HG02759 (cell line): Measurements from ENCODE around the gene CYB5R4.

Source experiments
- ATAC-seq: cut with Tn5 transposase; IDR thresholded peaks from one replicate; pipeline ENCODE4 v1.9.1; 2021; ENCODE audit warnings: mild to moderate bottlenecking, moderate library complexity; ENCODE audit not compliant: unreplicated experiment

Gene CYB5R4

GRCh38 chr6:83859410-83860358, at the start of gene CYB5R4:
CYB5R4 (plus strand) TSS chr6:83859689; CDS start chr6:83859783, 94 bp downstream.
- peak; percentile 99 for ATAC-seq

DNA sequence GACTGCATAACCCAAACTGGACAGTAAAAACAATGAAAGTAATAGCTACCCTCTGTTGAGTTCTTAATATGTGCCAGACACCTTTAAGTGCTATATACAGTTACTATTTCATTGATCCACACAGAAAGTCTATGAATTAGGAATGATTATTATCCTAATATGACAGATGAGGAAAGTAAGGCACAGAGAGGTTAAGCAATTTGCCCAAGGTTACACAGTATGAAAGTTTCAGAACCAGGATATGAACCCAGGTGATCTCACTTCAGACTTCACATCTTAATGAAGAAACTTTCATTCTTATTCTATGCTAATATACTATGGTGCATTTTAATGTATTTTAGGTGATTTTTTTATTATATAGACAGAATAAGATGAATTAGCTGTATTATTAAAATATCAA, 46.9 kb upstream of the CYB5R4 start:
- ATAC-seq, result no peak

DNA sequence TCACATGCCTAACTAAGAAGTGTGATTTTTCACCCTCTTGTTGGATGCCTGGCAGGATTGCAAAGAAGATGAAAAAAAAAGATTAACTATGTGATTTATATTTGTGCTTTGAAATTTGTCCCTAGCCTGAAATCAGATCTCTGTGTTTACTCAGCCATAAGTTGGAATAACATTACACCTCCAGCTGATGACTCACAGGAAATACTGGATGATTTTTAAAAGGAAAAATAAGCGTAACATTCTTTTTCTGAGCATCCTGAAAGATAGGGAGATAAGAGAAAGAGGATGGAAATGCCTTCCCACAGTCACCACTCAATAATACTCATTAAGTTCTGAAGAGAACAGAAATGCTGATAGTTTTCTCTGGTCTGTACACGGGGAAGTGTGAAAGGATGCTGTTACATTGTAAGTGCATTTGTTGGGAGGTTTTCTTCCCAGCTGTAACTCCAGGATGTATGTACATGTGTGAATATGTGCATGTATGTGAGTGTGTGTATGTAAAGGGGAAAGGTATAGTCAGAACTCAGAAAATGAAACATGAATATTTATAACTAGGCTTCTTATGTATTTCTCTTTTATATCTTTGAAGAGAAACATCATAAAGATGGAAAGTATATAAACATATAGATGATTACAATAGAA, 43.7 kb upstream of the CYB5R4 start:
- no peak for ATAC-seq

DNA sequence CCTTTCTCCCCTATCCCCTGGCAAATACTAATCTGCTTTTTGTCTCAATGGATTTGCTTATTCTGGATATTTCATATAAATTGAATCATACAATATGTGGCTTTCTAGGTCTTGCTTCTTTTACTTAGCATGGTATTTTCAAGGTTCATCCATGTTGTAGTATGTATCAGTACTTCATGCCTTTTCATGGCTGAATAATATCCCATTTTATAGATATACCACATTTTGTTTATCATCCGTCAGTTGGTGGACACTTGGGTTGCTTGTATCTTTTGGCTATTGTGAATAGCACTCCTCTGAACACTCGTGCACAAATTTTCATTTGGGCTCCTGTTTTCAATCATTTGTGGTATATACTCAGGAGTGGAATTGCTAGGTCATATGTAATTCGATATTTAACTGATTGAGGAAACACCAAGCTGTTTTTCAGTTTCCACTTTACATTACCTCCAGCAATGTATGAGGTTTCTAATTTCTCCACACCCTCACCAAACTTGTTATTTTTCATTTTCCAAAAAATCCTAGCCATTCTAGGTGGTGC, 36.8 kb upstream of the CYB5R4 start:
- no peak for ATAC-seq

DNA sequence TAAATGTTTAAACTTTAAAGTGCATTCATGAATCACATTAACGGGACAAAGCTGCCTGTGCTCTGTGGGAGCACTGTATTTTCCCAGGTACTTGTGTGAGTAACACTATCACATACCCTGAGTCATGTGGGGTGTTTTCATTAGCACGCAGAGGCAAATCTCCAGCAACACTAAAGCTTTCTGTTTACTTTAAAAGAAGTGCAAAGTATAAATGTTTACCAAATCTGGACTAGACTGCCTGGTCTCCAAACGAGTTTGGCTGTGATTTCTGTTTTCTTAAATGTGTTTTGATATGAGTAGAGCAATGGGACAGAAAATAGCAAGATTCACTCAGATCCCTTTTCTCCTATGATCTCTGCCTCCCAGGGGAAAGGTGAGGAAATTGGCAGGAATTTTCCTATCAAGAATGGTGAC, 35.1 kb upstream of the CYB5R4 start:
- ATAC-seq, result no peak

DNA sequence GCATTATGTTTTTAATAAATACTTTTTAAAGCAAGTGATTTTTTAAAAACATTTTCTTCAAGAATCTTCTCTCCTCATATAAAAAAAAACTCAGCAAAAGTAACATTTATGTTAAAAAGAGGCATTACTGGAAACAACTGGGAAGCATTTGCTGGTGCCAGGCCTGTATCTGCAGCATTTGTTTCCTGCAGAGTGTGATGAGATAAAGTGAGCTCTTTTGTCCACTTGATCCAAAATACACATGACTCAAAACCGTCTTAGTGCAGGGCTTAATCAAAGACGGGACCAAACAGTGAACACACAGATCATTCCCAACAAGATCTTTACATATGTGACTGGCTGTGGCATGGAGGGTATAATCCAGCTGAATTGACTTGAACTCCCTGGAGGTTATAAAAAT, 34.7 kb upstream of the CYB5R4 start:
- no peak for ATAC-seq

GRCh38 chr6:83827050-83827449, 32.4 kb upstream of the CYB5R4 start:
- no peak for ATAC-seq

DNA sequence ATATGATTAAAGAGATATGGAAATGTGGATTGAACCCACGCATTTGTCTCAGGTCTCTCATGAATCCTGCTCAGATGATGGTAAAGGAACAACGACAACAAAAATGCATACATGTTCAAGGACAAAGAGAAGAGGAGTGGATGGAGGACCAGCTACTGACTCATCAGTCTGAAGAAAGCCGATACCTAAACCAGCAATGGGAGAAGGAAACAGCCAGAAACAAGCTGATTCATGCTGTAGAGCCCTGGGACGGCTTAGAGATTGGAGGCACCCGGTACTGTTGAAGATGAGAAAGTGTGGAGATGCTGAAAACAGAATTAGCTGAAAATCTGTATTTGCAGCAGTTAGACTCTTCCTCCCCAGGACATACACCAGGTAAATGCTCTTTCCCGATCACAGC, 20.8 kb upstream of the CYB5R4 start:
- no peak for ATAC-seq

GRCh38 chr6:83844170-83844569, 15.3 kb upstream of the CYB5R4 start:
- ATAC-seq, result no peak

GRCh38 chr6:83846291-83846690, 13.2 kb upstream of the CYB5R4 start:
- ATAC-seq, result no peak

DNA sequence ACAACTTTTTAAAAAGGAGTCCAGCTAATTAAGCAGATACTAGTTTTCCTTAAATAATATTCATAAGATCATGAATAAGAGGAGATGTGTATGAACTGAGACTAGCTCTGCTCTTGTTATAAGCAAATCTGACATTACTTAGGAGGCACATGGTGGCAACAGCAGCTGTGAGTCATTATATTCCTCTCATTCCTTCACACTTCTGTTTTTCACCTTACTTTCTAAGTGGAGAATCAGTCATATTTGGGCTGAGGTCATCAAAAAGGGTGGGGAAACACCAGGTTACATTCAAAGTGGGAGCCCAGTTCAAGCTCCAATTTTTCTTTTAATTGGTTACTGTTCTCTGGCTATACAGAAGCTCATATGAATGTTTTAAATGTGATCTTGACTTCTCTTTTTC, 12.3 kb upstream of the CYB5R4 start:
- ATAC-seq, result peak; percentile 94

DNA sequence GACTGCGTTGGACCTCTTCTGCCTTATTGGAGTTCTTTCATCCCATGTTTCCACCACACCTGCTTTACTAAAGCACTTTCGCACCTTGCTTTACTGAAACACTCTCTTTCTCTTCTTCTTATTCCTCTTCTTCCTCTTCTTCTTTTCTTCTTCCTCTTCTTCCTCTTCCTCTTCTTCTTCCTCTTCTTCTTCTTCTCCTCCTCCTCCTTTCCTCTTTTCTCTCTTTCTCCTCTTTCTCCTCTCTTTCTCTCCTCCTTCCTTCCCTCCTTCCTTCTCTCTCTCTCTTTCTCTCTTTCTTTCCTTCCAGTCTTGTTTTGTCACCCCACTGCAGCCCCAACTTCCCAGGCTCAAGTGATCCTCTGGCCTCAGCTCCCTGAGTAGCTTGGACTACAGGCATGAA, 10.4 kb upstream of the CYB5R4 start:
- ATAC-seq, result no peak

DNA sequence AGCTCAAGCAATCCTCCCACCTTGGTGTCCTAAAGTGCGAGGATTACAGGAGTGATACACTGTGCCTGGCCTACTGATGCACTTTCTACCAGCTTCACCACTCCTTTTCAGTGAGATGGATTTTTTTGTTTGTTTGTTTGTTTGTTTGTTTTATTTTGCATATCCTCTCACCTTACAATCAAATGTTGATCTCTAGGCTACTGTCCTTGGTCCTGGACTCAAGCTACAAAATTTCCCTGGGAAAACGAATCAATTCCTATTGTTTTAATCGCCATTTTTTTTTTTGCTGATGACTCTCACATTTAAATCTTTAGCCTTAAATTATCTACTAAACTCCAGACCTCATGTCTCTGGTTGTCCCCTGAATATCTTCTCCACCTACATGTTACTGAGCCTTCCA, 9.9 kb upstream of the CYB5R4 start:
- ATAC-seq, result no peak

- ATAC-seq, result no peak
Observed at GRCh38 chr6:83852528-83853177, 6.8 kb upstream of the CYB5R4 start.

DNA sequence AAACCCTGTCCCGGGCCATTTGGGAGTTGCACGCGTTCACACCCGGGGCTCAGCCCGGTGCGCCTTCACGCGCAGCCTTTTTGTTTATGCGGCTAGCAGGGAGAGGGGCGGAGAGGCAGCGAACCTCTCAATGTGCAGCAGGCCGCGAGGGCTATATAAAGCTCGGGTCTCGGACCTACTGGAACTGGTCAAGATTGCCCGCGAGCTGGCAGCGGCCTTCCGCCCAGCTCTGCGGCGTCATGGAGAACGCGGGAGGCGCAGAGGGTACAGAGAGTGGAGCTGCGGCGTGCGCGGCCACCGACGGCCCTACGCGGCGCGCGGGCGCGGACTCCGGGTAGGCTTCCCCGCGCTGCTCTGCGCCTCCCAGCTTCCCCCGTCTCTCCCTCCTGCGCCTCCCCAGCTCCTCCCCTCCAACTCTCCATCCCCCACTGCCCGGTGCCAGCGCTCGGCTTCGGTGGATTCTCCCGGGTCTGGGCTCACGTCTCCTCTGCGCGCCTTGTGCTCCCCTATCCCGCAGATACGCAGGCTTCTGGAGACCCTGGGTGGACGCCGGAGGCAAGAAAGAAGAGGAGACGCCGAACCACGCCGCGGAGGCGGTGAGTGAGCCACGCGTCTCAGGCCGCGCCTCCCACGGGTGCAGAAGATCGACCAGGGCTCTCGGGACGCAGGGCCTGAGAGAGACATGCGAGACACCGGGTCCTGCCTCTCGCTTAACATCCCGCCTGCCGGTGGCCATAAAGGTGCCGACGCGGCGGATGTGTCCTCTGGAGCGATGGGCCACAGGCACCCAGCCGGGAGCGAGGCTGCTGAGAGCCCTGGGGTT, 6.1 kb upstream of the CYB5R4 start, which contains the start of gene RIPPLY2:
TSS of gene RIPPLY2 (plus strand) at position 183 of the 823 bp plus-strand sequence. CDS start at position 240, 57 bp downstream.
- ATAC-seq, result peak; percentile 72

- ATAC-seq, result peak; percentile 9
Observed at GRCh38 chr6:83854001-83854501, 5.4 kb upstream of the CYB5R4 start.

DNA sequence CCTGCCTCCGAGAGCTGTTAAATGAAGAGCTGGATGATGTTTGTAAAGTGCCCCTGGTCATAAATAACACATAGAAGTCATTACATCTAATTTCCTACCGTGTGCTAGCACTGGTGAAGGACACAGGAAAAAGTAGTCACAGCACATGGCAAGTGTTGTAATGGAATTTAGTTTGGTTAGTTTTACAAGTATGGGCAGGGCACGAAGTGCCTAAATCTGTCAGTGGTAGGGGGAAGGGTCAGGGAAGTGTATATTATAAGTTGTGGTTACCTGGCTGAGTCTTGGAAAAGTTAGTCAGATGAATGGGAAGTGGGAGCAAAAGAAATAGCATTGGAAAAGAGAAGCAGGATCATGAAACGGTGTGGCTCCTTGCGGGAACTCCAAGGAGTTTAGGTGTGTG, 4.7 kb upstream of the CYB5R4 start:
- no peak for ATAC-seq

- ATAC-seq, result no peak
Observed at GRCh38 chr6:83860359-83860755, 868 bp downstream of the CYB5R4 start.

GRCh38 chr6:83860782-83861495, 1.4 kb downstream of the CYB5R4 start:
- ATAC-seq, result no peak
